B cell (primary cell): ENCODE measurements around the gene SORL1.

ENCODE experiments used
- EZH2 ChIP-seq: IDR thresholded peaks from 2 replicates; pipeline ENCODE4 v1.6.1; 2012; ENCODE audit warnings: borderline replicate concordance, low read depth, mild to moderate bottlenecking, moderate library complexity, low read length; ENCODE audit not compliant: insufficient read depth, poor library complexity, severe bottlenecking
- TF ChIP-seq, protein P1 (sequence below): fragments of 200-600 bp; IDR thresholded peaks from one replicate; pipeline ENCODE4 v1.8.0; 2022; ENCODE audit warnings: antibody characterized with exemption, mild to moderate bottlenecking

DNA sequence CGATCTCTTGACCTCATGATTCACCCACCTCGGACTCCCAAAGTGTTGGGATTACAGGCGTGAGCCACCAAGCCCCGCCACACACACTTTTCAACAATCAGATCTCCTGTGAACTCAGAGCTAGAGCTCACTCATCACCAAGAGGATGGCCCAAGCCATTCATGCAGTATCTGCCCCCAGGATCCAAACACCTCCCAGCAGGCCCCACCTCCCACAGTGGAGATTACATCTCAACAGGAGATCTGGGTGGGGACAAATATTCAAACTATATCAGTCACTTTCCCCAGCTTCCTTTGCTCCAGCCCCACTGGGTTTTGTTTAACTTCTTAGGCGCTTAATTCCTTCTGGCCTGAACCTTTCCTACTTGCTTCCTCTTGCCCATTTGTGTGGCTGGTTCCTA, 26.3 kb upstream of the SORL1 start:
- TF ChIP-seq, protein P1, sequence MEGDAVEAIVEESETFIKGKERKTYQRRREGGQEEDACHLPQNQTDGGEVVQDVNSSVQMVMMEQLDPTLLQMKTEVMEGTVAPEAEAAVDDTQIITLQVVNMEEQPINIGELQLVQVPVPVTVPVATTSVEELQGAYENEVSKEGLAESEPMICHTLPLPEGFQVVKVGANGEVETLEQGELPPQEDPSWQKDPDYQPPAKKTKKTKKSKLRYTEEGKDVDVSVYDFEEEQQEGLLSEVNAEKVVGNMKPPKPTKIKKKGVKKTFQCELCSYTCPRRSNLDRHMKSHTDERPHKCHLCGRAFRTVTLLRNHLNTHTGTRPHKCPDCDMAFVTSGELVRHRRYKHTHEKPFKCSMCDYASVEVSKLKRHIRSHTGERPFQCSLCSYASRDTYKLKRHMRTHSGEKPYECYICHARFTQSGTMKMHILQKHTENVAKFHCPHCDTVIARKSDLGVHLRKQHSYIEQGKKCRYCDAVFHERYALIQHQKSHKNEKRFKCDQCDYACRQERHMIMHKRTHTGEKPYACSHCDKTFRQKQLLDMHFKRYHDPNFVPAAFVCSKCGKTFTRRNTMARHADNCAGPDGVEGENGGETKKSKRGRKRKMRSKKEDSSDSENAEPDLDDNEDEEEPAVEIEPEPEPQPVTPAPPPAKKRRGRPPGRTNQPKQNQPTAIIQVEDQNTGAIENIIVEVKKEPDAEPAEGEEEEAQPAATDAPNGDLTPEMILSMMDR: no peak
- TF ChIP-seq EZH2: no peak
